Adipose tissue (tissue), 3 donors: ENCODE data around the gene CST7. TPM values are rescaled to one million over a fixed set of nuclear protein-coding genes. Genes with fewer than 3 reads are reported as not detected.
A peak's percentile ranks its signal among the peaks of the same experiment; 100 is the strongest.
"Not testable (repeated sequence)": the region's sequence is repeated elsewhere in the genome, so short reads cannot be mapped to it uniquely, and the experiment has no call there.

Source experiments
- H3K27ac ChIP-seq: one replicate; pipeline ENCODE4 v1.5.1; 2013; ENCODE audit warnings: low read depth, low read length
- WGBS, 3 donors: extraction: QIAGEN DNeasy Blood & Tissue Kit; methylation state at CpG; one replicate each; pipeline ENCODE4 v1.1.7; 2013; 5-methylcytosine and 5-hydroxymethylcytosine counted together
- polyA plus RNA-seq, 3 donors: library from polyadenylated mRNA; stranded (reverse); fragments of 200-250 nt; gene quantifications; one replicate each; pipeline ENCODE4 v1.2.3, GENCODE V29; 2013
- donor health status: healthy with polysubstance abuse.
- donor health status: Bipolar disorder and iron deficiency.
- donor health status: healthy.

CST7 gene
- polyA plus RNA-seq, 3 donors = 1.2 to 35.0 (median 30.4) TPM

- 57 to 75% (median 59%) methylated on average over 3 of the region's 3 CpGs for WGBS, 3 donors
- H3K27ac ChIP-seq = no peak overlapping the region
These were observed 5.3 kb upstream of the CST7 start for GRCh38 chr20:24943731-24944130.

- WGBS, 3 donors = 76 to 82% (median 82%) methylated on average over 1 of the region's 1 CpG
- not testable (repeated sequence) for H3K27ac ChIP-seq
These were observed 2.7 kb upstream of the CST7 start for GRCh38 chr20:24946376-24946775.

- 38 to 74% (median 68%) methylated on average over 3 to 4 of the region's 4 CpGs for WGBS, 3 donors
- not testable (repeated sequence) for H3K27ac ChIP-seq
These were observed 602 bp upstream of the CST7 start for GRCh38 chr20:24948396-24948938.

GRCh38 chr20:24949756-24950127 lies 673 bp downstream of the CST7 start:
- H3K27ac ChIP-seq = no peak overlapping the region

GRCh38 chr20:24950128-24950835 lies 1.2 kb downstream of the CST7 start:
- H3K27ac ChIP-seq = no peak overlapping the region
- 52 to 72% (median 64%) methylated on average over 12 of the region's 12 CpGs for WGBS, 3 donors

More at GRCh38 chr20:24949756-24950127, 673 bp downstream of the CST7 start:
- 23 to 26% (median 25%) methylated on average over 6 of the region's 6 CpGs for WGBS, 3 donors

- WGBS, 3 donors = 61 to 79% (median 66%) methylated on average over 16 of the region's 16 CpGs
- peak overlapping the region; percentile 29 for H3K27ac ChIP-seq
These were observed 1.9 kb downstream of the CST7 start for GRCh38 chr20:24950836-24951525.

GRCh38 chr20:24951536-24952083 lies 2.5 kb downstream of the CST7 start:
- WGBS, 3 donors = 32 to 43% (median 38%) methylated on average over 11 of the region's 11 CpGs
- no peak overlapping the region for H3K27ac ChIP-seq

GRCh38 chr20:24952376-24953208 lies 3.5 kb downstream of the CST7 start:
- 70 to 80% (median 74%) methylated on average over 12 of the region's 12 CpGs for WGBS, 3 donors

GRCh38 chr20:24953209-24953575 lies 4.1 kb downstream of the CST7 start:
- H3K27ac ChIP-seq = no peak overlapping the region

More at GRCh38 chr20:24952376-24953208, 3.5 kb downstream of the CST7 start:
- H3K27ac ChIP-seq = no peak overlapping the region

GRCh38 chr20:24953621-24954133 lies 4.6 kb downstream of the CST7 start:
- H3K27ac ChIP-seq = no peak overlapping the region

More at GRCh38 chr20:24953209-24953575, 4.1 kb downstream of the CST7 start:
- WGBS, 3 donors = 45 to 78% (median 47%) methylated on average over 8 of the region's 8 CpGs

GRCh38 chr20:24954151-24954550 lies 5.1 kb downstream of the CST7 start:
- no peak overlapping the region for H3K27ac ChIP-seq
- 75 to 81% (median 76%) methylated on average over 8 of the region's 8 CpGs for WGBS, 3 donors

More at GRCh38 chr20:24953621-24954133, 4.6 kb downstream of the CST7 start:
- WGBS, 3 donors = 74 to 87% (median 82%) methylated on average over 14 to 16 of the region's 16 CpGs

GRCh38 chr20:24954566-24954965 lies 5.5 kb downstream of the CST7 start:
- WGBS, 3 donors = 59 to 87% (median 63%) methylated on average over 2 of the region's 2 CpGs
- H3K27ac ChIP-seq = no peak overlapping the region

GRCh38 chr20:24955045-24955444 lies 6.0 kb downstream of the CST7 start:
- WGBS, 3 donors = 44 to 70% (median 53%) methylated on average over 3 of the region's 3 CpGs
- H3K27ac ChIP-seq = no peak overlapping the region

GRCh38 chr20:24956001-24956841 lies 7.2 kb downstream of the CST7 start:
- 87 to 95% (median 88%) methylated on average over 22 of the region's 22 CpGs for WGBS, 3 donors

GRCh38 chr20:24957326-24958016 lies 8.4 kb downstream of the CST7 start:
- no peak overlapping the region for H3K27ac ChIP-seq
- WGBS, 3 donors = 90 to 92% (median 91%) methylated on average over 16 to 18 of the region's 18 CpGs

More at GRCh38 chr20:24956001-24956841, 7.2 kb downstream of the CST7 start:
- no peak overlapping the region for H3K27ac ChIP-seq

- WGBS, 3 donors = 75 to 87% (median 75%) methylated on average over 20 of the region's 20 CpGs
- H3K27ac ChIP-seq = no peak overlapping the region
These were observed 9.7 kb downstream of the CST7 start for GRCh38 chr20:24958506-24959385.
